SK-N-SH (cell line): ENCODE measurements around the gene ARHGAP15.

Experiments
- CTCF ChIP-seq: fragments of 200-600 bp; sonication (generic); IDR thresholded peaks from 2 replicates; pipeline ENCODE4 v1.6.1; 2017; ENCODE audit warnings: antibody characterized with exemption, mild to moderate bottlenecking, moderate library complexity
- EZH2phosphoT487 ChIP-seq: fragments of 200-600 bp; sonication (generic); IDR thresholded peaks from 2 replicates; pipeline ENCODE4 v1.6.1; 2017; ENCODE audit warnings: low read depth, mixed run types, mild to moderate bottlenecking, antibody characterized with exemption, moderate library complexity, borderline replicate concordance
- FOXM1 ChIP-seq: IDR thresholded peaks from 2 replicates; pipeline ENCODE4 v1.4.0; 2012; ENCODE audit warnings: low read depth, mild to moderate bottlenecking
- REST ChIP-seq: IDR thresholded peaks from 2 replicates; pipeline ENCODE4 v1.6.1; 2012; ENCODE audit warnings: mild to moderate bottlenecking, low read depth, low read length, moderate library complexity
- YY1 ChIP-seq: IDR thresholded peaks from 2 replicates; pipeline ENCODE4 v1.4.0; 2012; ENCODE audit warnings: low read depth, mild to moderate bottlenecking

GRCh38 chr2:143142598-143142997 is 13.4 kb downstream of the ARHGAP15 start:
- no peak for TF ChIP-seq CTCF
- TF ChIP-seq REST = no peak
- TF ChIP-seq YY1 = no peak
- TF ChIP-seq EZH2phosphoT487 = no peak
- no peak for TF ChIP-seq FOXM1
